Ovary (tissue), 10 donors: ENCODE data around the gene ZBTB48. TPM values are rescaled to one million over a fixed set of nuclear protein-coding genes. Genes with fewer than 3 reads are reported as not detected.

ENCODE experiments used
- DNase-seq, 5 donors: peaks; one replicate each; pipeline ENCODE4 v3.0.0-alpha.2; 2019 to 2020
- H3K27ac ChIP-seq, 2 donors: fragments of 200-600 bp; one replicate each; pipeline versions ENCODE4 v1.5.1 to v1.8.0; 2019 to 2022
- H3K27me3 ChIP-seq: fragments of 200-600 bp; one replicate; pipeline ENCODE4 v1.8.0; 2022
- H3K36me3 ChIP-seq: fragments of 200-600 bp; sonication (generic); one replicate; pipeline ENCODE4 v1.5.1; 2019
- H3K4me1 ChIP-seq: one replicate; pipeline ENCODE4 v1.8.1; 2013; ENCODE audit warnings: mild to moderate bottlenecking, moderate library complexity; ENCODE audit not compliant: insufficient read depth
- H3K4me3 ChIP-seq: fragments of 200-600 bp; sonication (generic); one replicate; pipeline ENCODE4 v1.5.1; 2017
- H3K9me3 ChIP-seq, 2 donors: fragments of 200-600 bp in 1 of 2; sonication (generic) in 1 of 2; one replicate each; pipeline versions ENCODE4 v1.5.1 to v1.8.1; 2013 to 2019; ENCODE audit warnings: mild to moderate bottlenecking in 1 of 2, moderate library complexity in 1 of 2
- EP300 ChIP-seq: sonication (generic); formaldehyde crosslinking; IDR thresholded peaks from one replicate; pipeline ENCODE4 v1.6.1; 2017; ENCODE audit warnings: antibody characterized with exemption
- POLR2A ChIP-seq: fragments of 450-650 bp; IDR thresholded peaks from one replicate; pipeline ENCODE4 v1.6.1; 2017; ENCODE audit warnings: antibody characterized with exemption, mild to moderate bottlenecking, moderate library complexity
- WGBS, 3 donors: extraction: QIAGEN DNeasy Blood & Tissue Kit in 1 of 3; methylation state at CpG; one replicate each; pipeline versions ENCODE4 v1.1.5 to v1.1.7; 2013 to 2017; 5-methylcytosine and 5-hydroxymethylcytosine counted together
- intact Hi-C, 4 donors: fragments of 100-400 bp; cut with DNase I; formaldehyde crosslinking; loops; one replicate each; pipeline versions ENCODE4 v1.11.0 to v1.15.1; 2022 to 2023
- long read RNA-seq, 3 donors: library from polyadenylated mRNA in 2 of 3; unstranded in 2 of 3; transcript quantifications; one replicate each; pipeline ENCODE4 v2.0.0 and lab custom pipeline, GENCODE V29; 2021 to 2026
- polyA plus RNA-seq, 2 donors: library from polyadenylated mRNA; stranded (reverse); fragments of 200-250 nt in 1 of 2; fragments of 350-450 nt in 1 of 2; fragmentation: Illumina TruSeq in 1 of 2; extraction: RNeasy Lipid Tissue Mini Kit (QIAGEN cat#74804) in 1 of 2; gene quantifications; one replicate each; pipeline ENCODE4 v1.2.3, GENCODE V29; 2013 to 2014
- total RNA-seq, 7 donors: library from RNA; depleted of rRNA in 2 of 7; stranded (reverse); fragments of >200 nt in 2 of 7; fragmentation: NEBNext Ultra II Directional in 3 of 7; extraction: Animal tissue kit (Norgen Biotek cat#: 25700) in 3 of 7; gene quantifications; one replicate each; pipeline versions ENCODE4 v1.1.0 to v1.2.4, GENCODE V29; 2016 to 2023
- TF ChIP-seq, protein P1 (sequence below), 3 donors: fragments of 450-650 bp in 2 of 3; fragments of 200-600 bp in 1 of 3; IDR thresholded peaks; one replicate each; pipeline versions ENCODE4 v1.5.1 to v1.8.0; 2016 to 2022; ENCODE audit warnings: antibody characterized with exemption in 3 of 3, mild to moderate bottlenecking in 1 of 3
- donor health status: DM: no; HTN: no; CAD: no; lungs with moderate emphysema.
- donor health status: DM: no; HTN: no; CAD: no.
- donor health status: Bipolar disorder and iron deficiency.
- donor health status: DM: yes; HTN: yes; CAD: no.
- donor health status: DM: no; HTN: no; CAD: no.
- donor health status: DM: yes; HTN: yes; CAD: no.

The ZBTB48 gene
- total RNA-seq (10 to 100 TPM; 20.4 to 42.5 (median 33.7) TPM), polyA plus RNA-seq (10 to 100 TPM in 1 of 2 donors, 1 to 10 TPM in 1; 8.0 to 37.7 TPM)
- long read RNA-seq, donor 1, transcript ZBTB48-202 (11 exons, 2,293 nt) = major isoform, 43 of 173 reads
- long read RNA-seq, donor 1, partial matches to known transcripts = 10 of 173 reads
- long read RNA-seq, donor 1, other reads (novel, unspliced or antisense) = 117 of 173 reads
- long read RNA-seq, donor 2, partial matches to known transcripts = 0 of 3 reads
- long read RNA-seq, donor 2, other reads (novel, unspliced or antisense) = 0 of 3 reads
- long read RNA-seq, donor 3, partial matches to known transcripts = 7 of 38 reads
- long read RNA-seq, donor 3, other reads (novel, unspliced or antisense) = 24 of 38 reads

- peak; percentile 96 for TF ChIP-seq POLR2A
- TF ChIP-seq, protein P1, sequence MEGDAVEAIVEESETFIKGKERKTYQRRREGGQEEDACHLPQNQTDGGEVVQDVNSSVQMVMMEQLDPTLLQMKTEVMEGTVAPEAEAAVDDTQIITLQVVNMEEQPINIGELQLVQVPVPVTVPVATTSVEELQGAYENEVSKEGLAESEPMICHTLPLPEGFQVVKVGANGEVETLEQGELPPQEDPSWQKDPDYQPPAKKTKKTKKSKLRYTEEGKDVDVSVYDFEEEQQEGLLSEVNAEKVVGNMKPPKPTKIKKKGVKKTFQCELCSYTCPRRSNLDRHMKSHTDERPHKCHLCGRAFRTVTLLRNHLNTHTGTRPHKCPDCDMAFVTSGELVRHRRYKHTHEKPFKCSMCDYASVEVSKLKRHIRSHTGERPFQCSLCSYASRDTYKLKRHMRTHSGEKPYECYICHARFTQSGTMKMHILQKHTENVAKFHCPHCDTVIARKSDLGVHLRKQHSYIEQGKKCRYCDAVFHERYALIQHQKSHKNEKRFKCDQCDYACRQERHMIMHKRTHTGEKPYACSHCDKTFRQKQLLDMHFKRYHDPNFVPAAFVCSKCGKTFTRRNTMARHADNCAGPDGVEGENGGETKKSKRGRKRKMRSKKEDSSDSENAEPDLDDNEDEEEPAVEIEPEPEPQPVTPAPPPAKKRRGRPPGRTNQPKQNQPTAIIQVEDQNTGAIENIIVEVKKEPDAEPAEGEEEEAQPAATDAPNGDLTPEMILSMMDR (IDR thresholded peaks at IDR 0.05) = no peak
- TF ChIP-seq EP300 = peak; percentile 8
- intact Hi-C loops = loop anchor here in 2 of 4 donors (1.0 to 5.0 kb wide), 4 partner anchors 21 to 807 kb away; partner anchors contain the start of gene NOL9 (in 1 of the 2)
- no peaks in the 10 kb centered on the region for H3K9me3 ChIP-seq
- 9 to 14% (median 12%) methylated on average over 57 to 58 of the region's 58 CpGs for WGBS, 3 donors
- H3K27ac ChIP-seq = peak within 1 kb of the TSS; percentile 91 to 94
- H3K27me3 ChIP-seq = no peaks in the 10 kb centered on the region
- H3K4me1 ChIP-seq = peaks cover 4% of the 10 kb centered on the region
- peak; percentile 100 for DNase-seq
- H3K36me3 ChIP-seq = no peaks in the 10 kb centered on the region
- H3K4me3 ChIP-seq = peak within 1 kb of the TSS; percentile 99
These were observed at the start of gene ZBTB48 for GRCh38 chr1:6579374-6580118. ZBTB48 (plus strand) TSS chr1:6579994; CDS start chr1:6580610, 616 bp downstream.

DNA sequence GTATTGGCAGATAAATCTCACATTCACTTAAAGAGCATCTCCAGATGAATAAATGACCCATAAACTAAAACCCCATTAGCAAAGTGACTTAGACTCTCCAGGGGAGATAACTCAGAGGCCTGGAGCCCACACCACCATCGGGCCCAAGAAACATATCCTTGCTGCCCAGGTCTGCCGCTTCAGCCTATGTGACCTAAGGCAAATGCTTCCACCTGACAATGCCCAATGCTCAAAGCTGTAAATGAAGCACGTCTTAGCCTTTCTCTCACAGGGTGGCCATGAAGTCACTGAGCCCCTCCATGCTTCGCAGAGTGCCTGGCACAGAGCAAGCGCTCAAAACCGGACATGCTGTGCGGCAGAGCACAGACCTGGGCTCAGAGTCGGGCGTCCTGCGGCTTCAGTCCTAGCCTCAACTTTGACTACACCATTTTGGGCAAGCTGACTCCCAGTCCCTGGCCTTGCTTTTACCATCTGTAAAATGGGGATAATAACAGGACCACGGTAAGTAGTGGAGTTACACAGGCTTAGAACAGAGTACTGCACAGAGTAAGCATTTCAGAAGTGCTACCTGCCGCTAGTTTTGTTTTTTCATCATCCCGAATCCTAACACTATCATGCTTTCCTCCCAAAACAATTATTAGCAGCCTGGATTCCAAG is 49.2 kb upstream of the ZBTB48 start:
- Histone ChIP-seq H3K27me3 (no peaks in the 10 kb centered on the region), H3K9me3 (no peaks in the 10 kb centered on the region), H3K4me3 (no peak overlapping the region), H3K4me1 (peaks cover 2% of the 10 kb centered on the region), H3K27ac (no peak overlapping the region), H3K36me3 (no peaks in the 10 kb centered on the region)
- WGBS, 3 donors = 93 to 95% (median 93%) methylated on average over 13 of the region's 13 CpGs
- TF ChIP-seq, protein P1 (IDR thresholded peaks at IDR 0.05) = no peak
- no peak for TF ChIP-seq EP300
- no peak for DNase-seq
- intact Hi-C loops = no loop called here

DNA sequence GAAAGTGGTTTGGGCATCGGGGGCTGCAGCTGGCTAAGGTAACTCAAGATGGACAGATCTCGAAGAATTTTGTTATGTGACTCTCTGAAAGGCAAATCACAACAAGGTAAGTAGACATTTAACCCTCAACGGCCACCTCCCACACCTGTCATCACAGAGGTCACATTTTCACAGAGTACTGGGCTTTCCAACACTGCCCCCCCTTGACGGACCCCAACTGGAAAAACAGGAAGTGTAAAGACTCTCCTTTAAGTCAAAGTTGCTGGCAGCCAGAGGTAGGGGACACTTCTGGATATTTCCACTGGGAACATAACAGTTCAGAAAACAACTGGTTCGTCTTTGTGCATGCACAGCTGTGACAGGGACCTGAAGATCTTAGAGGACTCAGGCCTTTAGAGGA is 47.8 kb upstream of the ZBTB48 start:
- Histone ChIP-seq H3K9me3 (no peaks in the 10 kb centered on the region), H3K4me1 (peaks cover 2% of the 10 kb centered on the region), H3K36me3 (no peaks in the 10 kb centered on the region), H3K27me3 (no peaks in the 10 kb centered on the region), H3K4me3 (no peak overlapping the region), H3K27ac (no peak overlapping the region)
- no peak for DNase-seq
- TF ChIP-seq POLR2A = no peak
- TF ChIP-seq, protein P1 (IDR thresholded peaks at IDR 0.05) = no peak
- TF ChIP-seq EP300 = no peak
- intact Hi-C loops = no loop called here
- 81 to 88% (median 82%) methylated on average over 5 of the region's 5 CpGs for WGBS, 3 donors

DNA sequence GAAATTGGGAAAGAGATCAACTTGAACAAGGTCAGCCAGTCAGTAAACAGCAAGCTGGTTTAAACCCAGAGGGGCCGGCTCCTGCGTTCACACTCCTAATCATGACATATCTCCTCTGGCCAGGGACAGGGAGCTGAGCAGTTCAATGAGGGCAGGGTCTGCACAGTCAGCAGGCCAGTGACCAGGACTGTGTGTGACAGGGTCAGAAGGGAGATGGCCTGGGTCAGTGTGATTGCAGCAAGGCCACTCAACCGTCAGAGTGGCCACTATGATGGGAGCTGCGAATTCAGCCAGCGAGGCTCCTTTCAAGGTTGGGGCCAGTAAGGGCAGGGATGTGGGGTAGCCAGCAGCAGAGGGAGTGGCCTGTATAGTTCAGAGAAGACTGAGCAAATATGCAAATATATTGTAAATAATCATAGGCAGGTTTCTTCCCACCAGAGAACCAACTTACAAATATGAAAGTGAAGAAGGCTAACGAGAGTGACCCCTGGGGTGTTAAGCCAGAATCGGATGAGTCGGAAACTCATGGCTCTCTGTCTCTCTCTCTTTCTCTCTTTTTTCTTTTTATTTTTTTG is 45.5 kb upstream of the ZBTB48 start:
- Histone ChIP-seq H3K4me3 (no peak overlapping the region), H3K4me1 (peaks cover 2% of the 10 kb centered on the region), H3K27ac (no peak overlapping the region), H3K9me3 (no peaks in the 10 kb centered on the region), H3K36me3 (no peaks in the 10 kb centered on the region), H3K27me3 (no peaks in the 10 kb centered on the region)
- WGBS, 3 donors = 86 to 91% (median 90%) methylated on average over 8 of the region's 8 CpGs
- intact Hi-C loops = no loop called here
- TF ChIP-seq, protein P1 (IDR thresholded peaks at IDR 0.05) = no peak
- TF ChIP-seq POLR2A (no peak), EP300 (no peak)
- no peak for DNase-seq
